Measurements from ENCODE around the gene JAML.

The JAML gene

GRCh38 chr11:118239509-118240205, 14.8 kb upstream of the JAML start:
- no peak for DNase-seq (ENCODE audit: low read depth, low spot score)

DNA sequence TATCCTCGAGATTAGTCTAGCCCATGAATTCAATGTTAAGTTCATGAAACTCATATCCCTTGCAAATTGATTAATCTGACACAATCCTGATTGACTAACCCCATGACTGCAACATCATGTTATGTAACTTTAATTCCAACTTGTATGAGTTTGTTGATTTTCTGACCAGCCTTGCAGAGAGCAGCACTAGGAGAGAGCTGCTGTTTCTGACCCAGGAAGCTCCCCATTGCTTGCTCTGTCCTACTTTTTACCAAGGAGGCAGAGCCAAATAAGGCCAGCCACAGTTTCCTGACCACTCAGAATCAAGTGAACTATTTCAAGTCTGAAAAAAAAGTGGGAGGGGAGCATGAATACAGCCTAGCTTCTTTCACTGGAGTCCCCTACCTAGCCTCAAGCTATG, 14.1 kb upstream of the JAML start:
- DNase-seq (ENCODE audit: low read depth, low spot score), result no peak

DNA sequence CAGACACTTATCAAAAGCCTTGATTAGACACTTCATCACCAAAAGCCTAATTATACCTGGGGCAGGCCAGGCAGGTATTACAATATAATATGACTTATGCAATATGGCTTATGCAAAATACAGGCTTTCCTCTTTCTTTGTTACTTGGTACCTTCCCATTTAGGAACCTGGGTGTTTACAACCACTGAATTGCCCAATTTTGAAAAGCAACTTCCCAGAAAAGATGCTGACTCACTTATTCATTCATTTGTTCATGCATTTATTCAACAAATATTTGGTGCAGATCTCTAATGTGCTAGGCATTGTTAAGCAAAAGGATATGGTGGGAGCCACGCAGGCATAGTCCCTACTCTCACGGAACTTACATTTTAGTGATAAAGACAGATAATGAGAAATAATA, 13.6 kb upstream of the JAML start:
- no peak for DNase-seq (ENCODE audit: low read depth, low spot score)

DNA sequence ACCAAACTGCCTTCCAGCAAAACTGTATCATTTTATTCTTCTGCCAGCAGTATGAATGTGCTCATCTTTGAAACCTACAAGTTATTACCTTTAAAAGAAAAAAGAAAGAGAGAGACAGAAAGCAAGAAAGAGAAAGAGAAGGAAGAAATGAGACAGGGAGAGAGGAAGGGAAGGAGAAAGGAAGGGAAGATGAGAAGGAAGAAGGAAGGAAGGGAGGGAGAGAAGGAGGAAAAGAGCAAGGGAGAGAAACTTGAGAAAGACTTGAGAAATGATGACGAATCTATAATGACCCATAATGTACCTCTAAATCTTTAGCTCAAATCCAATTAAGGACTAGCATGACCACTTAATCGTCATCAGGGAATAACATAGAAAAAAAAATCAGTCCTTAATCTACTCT, 11.4 kb upstream of the JAML start:
- no peak for DNase-seq (ENCODE audit: low read depth, low spot score)

DNA sequence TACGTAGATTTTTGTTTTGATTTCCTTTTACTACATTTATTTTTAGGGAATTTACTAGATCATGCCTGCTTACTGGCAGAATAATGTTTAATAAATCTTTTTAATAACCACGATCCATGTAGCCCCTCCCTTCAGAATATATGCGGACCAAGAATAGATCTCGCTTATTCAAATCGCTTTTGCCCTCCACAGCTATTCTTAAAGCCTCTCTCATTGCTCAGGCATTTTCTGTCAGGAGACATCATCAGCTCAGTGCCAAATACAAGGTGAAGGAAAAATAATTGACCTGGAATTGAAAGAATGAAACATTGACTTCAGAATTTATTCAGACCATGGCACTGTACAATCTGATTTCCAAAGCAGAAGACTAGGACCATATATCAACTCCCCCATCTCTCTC, 10.0 kb upstream of the JAML start:
- DNase-seq (ENCODE audit: low read depth, low spot score), result no peak

DNA sequence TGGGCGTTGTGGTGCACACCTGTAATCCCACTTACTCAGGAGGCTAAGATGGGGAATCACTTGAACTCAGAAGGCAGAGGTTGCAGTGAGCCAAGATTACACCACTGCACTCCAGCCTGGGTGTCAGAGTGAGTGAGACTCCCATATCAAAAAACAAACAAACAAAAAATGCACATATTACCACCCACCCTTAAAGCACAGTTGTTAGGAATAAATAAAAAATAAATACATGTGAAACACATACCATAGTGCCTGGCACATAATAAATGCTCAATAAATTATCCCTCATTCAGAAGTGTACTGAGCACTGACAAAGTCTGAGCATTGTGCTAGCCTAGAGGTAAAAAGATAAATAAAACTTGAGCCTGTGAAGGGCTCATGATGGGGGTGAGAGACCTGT, 9.0 kb upstream of the JAML start:
- no peak for DNase-seq (ENCODE audit: low read depth, low spot score)

DNA sequence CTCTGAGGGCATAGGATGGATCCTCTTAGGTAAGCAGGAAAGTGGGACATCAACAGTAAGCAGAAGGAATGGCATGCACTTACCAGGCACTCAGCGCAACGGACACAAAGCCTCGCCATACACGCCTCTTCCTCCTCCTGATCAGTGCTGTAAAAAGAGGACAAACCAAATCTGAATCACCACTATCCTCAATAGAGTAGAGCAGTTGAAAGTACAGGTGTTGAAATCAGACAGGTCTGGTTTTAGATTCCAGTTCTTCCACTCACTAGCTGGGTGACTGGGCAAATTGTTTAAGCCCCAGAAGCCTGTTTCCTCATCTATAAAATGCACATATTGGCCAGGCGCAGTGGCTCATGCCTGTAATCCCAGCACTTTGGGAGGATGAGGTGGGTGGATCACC, 8.6 kb upstream of the JAML start:
- DNase-seq (ENCODE audit: low read depth, low spot score), result no peak

DNA sequence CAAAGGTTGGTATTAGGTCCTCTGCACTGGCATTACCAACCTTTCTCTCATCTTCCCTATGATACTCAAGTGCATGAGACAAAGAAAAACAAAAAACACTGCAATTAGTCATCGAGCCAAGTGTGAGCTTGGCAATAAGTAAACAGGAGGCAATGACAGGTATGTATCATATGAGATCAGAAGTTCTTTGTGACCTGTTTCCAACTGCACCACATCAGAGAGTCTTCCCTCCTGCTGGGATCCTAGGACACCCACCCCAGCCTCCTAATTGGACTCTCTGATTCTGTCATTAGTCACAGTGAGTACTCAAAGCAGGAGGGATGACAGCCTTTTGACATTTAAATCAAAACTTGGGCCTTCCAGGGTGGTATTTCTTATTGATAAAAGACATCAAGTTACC, 7.8 kb upstream of the JAML start:
- no peak for DNase-seq (ENCODE audit: low read depth, low spot score)

DNA sequence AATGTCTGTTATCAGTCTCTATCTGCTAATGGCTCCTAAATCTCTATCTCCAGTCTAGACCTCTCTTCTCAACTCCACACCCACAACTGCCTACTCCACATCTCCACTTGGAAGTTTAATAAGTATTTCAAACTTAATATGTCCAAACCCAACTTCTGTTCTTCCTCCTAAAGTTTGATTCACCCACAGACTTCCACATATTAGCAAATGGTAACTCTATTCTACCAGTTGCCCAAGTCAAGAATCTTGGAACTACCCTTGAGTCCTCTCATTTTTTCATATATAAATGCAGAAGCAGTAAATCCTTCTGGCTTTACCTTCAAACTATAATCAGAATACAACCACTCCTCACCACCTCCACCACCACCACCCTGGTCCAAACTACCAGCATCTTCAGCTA, 6.7 kb upstream of the JAML start:
- no peak for DNase-seq (ENCODE audit: low read depth, low spot score)

DNA sequence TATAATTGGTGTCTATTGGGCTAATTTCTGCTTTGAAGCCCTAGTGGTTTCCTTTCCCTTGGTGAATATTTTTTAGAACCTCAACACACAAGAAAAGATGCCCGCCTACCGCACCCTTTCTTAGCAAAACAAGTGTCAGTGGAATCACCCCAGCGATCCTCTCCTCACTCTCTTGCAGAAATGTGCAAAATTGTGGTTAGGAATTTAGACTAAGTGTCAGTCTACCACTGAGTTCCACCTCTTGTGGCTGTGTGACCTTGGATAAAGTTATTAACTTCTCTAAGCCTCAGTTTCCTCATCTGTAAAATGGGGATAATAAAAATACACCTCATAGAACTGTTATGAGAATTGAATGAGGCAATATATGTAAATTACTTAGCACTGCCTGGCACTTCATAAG, 5.3 kb upstream of the JAML start:
- no peak for DNase-seq (ENCODE audit: low read depth, low spot score)

GRCh38 chr11:118229274-118229847, 4.5 kb upstream of the JAML start:
- DNase-seq (ENCODE audit: low read depth, low spot score), result no peak

DNA sequence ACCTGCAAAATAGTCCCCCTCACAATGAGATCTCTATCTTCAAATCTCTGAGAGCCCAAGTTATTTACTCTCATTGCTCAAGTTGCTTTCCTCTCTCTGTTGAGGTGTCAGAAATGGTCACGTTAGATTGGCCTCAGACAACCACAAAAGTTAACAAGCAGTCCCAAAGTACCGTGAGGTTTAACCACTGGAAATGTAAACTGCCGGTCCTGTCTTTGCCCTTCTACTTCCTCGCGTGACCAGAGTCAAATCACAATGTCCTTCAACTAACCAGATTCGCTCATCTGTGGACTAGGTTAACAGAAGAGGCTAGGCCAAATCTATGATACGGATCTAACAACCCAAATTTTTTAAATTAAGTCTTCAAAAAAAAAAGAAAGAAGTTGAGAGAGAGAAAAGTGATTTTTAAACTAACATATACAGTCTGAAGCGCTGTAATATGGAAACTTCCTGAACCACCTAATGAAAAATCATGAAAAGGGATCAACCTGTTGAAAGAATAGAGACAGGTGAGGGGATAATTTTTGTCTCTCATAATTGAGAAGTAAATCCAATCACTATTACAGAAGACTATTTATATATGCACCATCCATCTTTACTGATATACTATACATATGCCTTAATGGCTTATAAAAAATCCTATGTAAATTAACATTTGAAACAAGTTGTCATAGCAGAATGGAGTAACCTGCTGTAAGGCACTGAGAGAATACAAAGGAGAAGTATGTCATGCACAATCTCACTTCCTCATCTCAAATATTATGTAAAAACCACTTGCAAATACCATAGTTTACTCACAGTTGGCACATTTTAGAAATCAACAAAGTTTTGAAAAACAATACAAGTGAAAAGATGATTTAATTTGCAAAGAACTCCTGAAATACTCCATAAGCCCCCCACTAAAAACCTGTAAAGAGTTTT, 3.3 kb upstream of the JAML start:
- DNase-seq (ENCODE audit: low read depth, low spot score), result no peak

DNA sequence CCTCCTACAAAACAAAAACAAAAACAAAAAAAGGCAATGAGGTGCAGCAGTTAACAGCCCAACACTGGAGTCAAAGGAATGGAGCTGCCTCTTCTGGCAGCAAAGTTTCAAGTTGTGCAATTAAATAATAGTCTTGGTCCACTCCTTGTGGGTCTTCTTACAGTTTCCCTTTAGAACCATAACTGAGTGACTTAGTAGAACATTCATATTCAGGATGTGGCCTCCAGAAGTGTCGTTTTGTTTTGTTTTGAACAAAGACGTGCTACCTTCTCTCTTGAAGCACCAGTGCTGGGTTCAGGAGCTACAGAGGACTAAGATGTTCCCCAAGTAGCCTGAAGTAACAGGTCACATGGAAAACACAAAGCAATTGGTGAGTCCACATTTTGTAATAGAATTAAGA, 2.0 kb upstream of the JAML start:
- DNase-seq (ENCODE audit: low read depth, low spot score), result no peak

- DNase-seq (ENCODE audit: low read depth, low spot score), result no peak
These were observed 1.5 kb upstream of the JAML start for GRCh38 chr11:118226296-118226695.

DNA sequence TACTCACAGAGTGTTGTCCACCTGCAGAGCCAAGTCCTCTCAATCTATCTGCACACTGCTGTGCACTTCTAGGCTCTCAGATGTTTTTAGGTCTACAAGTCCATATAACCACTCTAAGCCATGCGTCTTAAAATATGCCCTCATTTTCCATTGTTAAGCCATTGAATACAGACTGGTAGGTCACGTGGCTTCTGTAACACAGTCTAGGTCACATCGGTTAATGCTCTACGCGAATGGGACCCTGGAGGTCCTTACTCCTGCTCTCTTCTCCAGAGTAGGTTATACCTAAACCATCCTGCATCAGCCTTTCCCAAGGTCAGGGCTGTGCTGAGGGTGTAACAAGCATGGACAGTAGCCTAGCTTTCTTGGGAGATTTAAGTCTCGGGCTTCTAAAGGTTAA, 819 bp downstream of the JAML start:
- DNase-seq (ENCODE audit: low read depth, low spot score), result no peak

- no peak for DNase-seq (ENCODE audit: low read depth, low spot score)
These were observed 1.2 kb downstream of the JAML start for GRCh38 chr11:118223570-118223969.

GRCh38 chr11:118222437-118222836, 2.4 kb downstream of the JAML start:
- no peak for DNase-seq (ENCODE audit: low read depth, low spot score)

DNA sequence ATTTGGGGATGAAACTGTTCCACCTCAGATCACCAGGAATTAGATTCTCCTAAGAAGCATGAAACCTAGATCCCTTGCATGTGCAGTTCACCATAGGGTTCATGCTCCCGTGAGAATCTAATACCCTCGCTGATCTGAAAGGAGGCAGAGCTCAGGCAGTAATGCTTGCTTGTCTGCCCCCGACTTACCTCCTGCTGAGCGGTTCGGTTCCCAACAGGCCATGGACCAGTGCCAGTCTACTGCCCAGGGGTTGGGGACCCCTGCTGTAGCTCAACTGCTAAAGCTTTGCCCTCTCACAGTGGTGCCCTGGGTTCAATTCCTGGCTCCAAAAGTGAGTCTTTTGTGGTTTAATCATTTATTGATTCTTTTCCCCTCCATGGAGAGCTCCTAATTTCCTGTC, 3.4 kb downstream of the JAML start:
- no peak for DNase-seq (ENCODE audit: low read depth, low spot score)

GRCh38 chr11:118219732-118220131, 5.1 kb downstream of the JAML start:
- DNase-seq (ENCODE audit: low read depth, low spot score), result no peak

- DNase-seq (ENCODE audit: low read depth, low spot score), result no peak
These were observed 5.6 kb downstream of the JAML start for GRCh38 chr11:118219244-118219643.

- no peak for DNase-seq (ENCODE audit: low read depth, low spot score)
These were observed 7.2 kb downstream of the JAML start for GRCh38 chr11:118217575-118217974.

DNA sequence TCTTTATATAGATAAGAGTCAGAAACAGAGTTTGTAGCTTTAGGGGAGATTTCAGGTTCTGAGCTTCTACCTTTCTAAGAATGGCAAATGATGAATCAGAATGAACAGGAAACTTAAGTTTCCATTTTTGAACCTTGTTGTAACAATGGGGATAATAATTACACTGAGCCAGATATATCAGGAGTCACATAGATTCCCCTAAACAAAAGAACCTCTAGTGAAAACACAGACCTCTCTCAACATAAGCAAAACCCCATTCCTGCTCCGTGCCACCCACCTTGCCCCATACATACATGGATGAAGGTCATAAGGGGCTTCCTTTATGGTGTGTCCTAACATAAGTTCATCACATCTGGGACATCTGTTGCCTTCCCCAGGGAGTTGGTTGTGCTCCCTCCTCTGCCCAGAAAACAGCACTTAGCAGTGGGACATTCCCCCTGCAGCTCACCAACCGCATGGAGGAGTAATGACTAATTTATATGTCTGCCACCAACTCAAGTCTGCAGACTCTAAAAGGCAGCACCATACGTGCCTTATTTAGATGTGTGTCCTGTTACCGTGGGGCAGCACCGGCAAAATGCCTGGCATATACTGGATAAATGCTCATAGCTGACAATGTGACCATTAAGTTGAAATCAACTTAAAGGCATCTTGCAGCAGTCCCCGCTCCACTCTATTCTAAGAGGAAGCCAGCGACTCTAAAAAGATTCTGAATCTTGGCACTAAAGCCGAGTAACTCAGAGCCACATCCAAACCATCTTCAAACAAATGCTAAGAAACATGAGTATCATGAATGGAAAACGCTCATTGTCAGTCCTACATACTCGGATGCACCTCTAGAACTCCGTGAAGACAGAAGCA, 8.0 kb downstream of the JAML start:
- DNase-seq (ENCODE audit: low read depth, low spot score), result no peak

Data from iPS DF 19.7 (cell line).